K562 (cell line): ENCODE data around the gene NEU1. TPM values are rescaled to one million over a fixed set of nuclear protein-coding genes. Genes with fewer than 3 reads are reported as not detected.
A peak's percentile ranks its signal among the peaks of the same experiment; 100 is the strongest.

Experiments
- ATF7 ChIP-seq: fragments of 450-650 bp; IDR thresholded peaks from 2 replicates; pipeline ENCODE4 v1.7.1; 2014; ENCODE audit warnings: mild to moderate bottlenecking, moderate library complexity
- CHD4 ChIP-seq: fragments of 200-600 bp; sonication (generic); IDR thresholded peaks from 3 replicates; pipeline ENCODE4 v1.6.1; 2012; ENCODE audit warnings: low read depth, mild to moderate bottlenecking, mixed read lengths, low read length, inconsistent platforms; ENCODE audit not compliant: insufficient read depth, insufficient replicate concordance, poor library complexity, severe bottlenecking
- CSDE1 ChIP-seq, 2 experiments: fragments of 450-650 bp; IDR thresholded peaks; 2 replicates each; pipeline ENCODE4 v1.6.1; 2016; ENCODE audit warnings: mild to moderate bottlenecking in 1 of 2
- DDX20 ChIP-seq: fragments of 450-650 bp; IDR thresholded peaks from 2 replicates; pipeline ENCODE4 v1.6.1; 2016; ENCODE audit warnings: missing genetic modification characterization, low read depth, mild to moderate bottlenecking, missing compliant biosample characterization, moderate library complexity
- GTF2F1 ChIP-seq: IDR thresholded peaks from 2 replicates; pipeline ENCODE4 v1.6.1; 2011; ENCODE audit warnings: low read depth, low read length, improper control_type of control experiment
- KAT2B ChIP-seq: IDR thresholded peaks from one replicate; pipeline ENCODE4 v1.6.1; 2012; ENCODE audit warnings: low read depth, mild to moderate bottlenecking, control low read depth, inconsistent platforms, low read length, moderate library complexity
- KLF1 ChIP-seq: fragments of 450-650 bp; IDR thresholded peaks from 2 replicates; pipeline ENCODE4 v1.6.1; 2016; ENCODE audit warnings: missing genetic modification characterization, missing compliant biosample characterization
- KLF16 ChIP-seq: IDR thresholded peaks from 2 replicates; pipeline ENCODE4 v1.6.1; 2016; ENCODE audit warnings: antibody characterized with exemption
- MECOM ChIP-seq: fragments of 250-450 bp; sonication (Bioruptor Pico); IDR thresholded peaks from 2 replicates; pipeline ENCODE4 v1.8.0; 2022; ENCODE audit warnings: inconsistent platforms
- MEF2A ChIP-seq: IDR thresholded peaks from 2 replicates; pipeline ENCODE4 v1.6.1; 2011; ENCODE audit warnings: low read depth, mild to moderate bottlenecking, low read length, moderate library complexity; ENCODE audit not compliant: control insufficient read depth
- NR2F6 ChIP-seq: fragments of 450-650 bp; formaldehyde crosslinking; IDR thresholded peaks from 2 replicates; pipeline ENCODE4 v1.4.0; 2020; ENCODE audit warnings: mild to moderate bottlenecking
- PCBP2 ChIP-seq: fragments of 200-400 bp; formaldehyde crosslinking; IDR thresholded peaks from 2 replicates; pipeline ENCODE4 v1.6.1; 2018; ENCODE audit warnings: low read length, low read depth, mild to moderate bottlenecking, moderate library complexity; ENCODE audit not compliant: poor library complexity, severe bottlenecking
- STAT5A ChIP-seq: IDR thresholded peaks from 2 replicates; pipeline ENCODE4 v1.6.1; 2012; ENCODE audit warnings: low read length, inconsistent platforms, borderline replicate concordance
- TFAM ChIP-seq: fragments of 250-450 bp; sonication (Bioruptor Pico); conservative IDR thresholded peaks from 2 replicates; pipeline ENCODE4 v1.5.0; 2021; ENCODE audit warnings: mild to moderate bottlenecking, moderate library complexity
- ZEB2 ChIP-seq: fragments of 450-650 bp; IDR thresholded peaks from 2 replicates; pipeline ENCODE4 v1.6.1; 2016
- ZFP30 ChIP-seq: fragments of 250-450 bp; sonication (Bioruptor Pico); IDR thresholded peaks from 2 replicates; pipeline ENCODE4 v1.8.0; 2022; ENCODE audit warnings: moderate library complexity, mild to moderate bottlenecking, inconsistent platforms, borderline replicate concordance
- ZKSCAN3 ChIP-seq: fragments of 250-450 bp; sonication (Bioruptor Pico); IDR thresholded peaks from 2 replicates; pipeline ENCODE4 v1.4.0; 2020
- ZNF263 ChIP-seq: sonication (generic); formaldehyde crosslinking; IDR thresholded peaks from 2 replicates; pipeline ENCODE4 v1.8.0; 2022; ENCODE audit warnings: mild to moderate bottlenecking, missing genetic modification reagents, borderline replicate concordance
- ZNF3 ChIP-seq: fragments of 250-450 bp; sonication (Bioruptor Pico); IDR thresholded peaks from 2 replicates; pipeline ENCODE4 v1.5.0; 2021; ENCODE audit warnings: mild to moderate bottlenecking, moderate library complexity
- ZNF384 ChIP-seq: IDR thresholded peaks from 2 replicates; pipeline ENCODE4 v1.6.1; 2012; ENCODE audit warnings: low read depth, low read length, improper control_type of control experiment
- ZNF395 ChIP-seq: fragments of 200-800 bp; sonication (Bioruptor generic); IDR thresholded peaks from 2 replicates; pipeline ENCODE4 v1.6.1; 2017; ENCODE audit warnings: missing genetic modification characterization, missing compliant biosample characterization
- ZNF41 ChIP-seq: fragments of 250-450 bp; sonication (Bioruptor Pico); conservative IDR thresholded peaks from 2 replicates; pipeline ENCODE4 v1.4.0; 2020; ENCODE audit warnings: mild to moderate bottlenecking
- ZNF639 ChIP-seq, 2 experiments: fragments of 200-800 bp in 1 of 2; sonication (Bioruptor generic) in 1 of 2; sonication (generic) in 1 of 2; formaldehyde crosslinking in 1 of 2; IDR thresholded peaks in 1 of 2; conservative IDR thresholded peaks in 1 of 2; 2 replicates each; pipeline versions ENCODE4 v1.5.0 to v1.6.1; 2016 to 2020; ENCODE audit warnings: missing compliant biosample characterization in 1 of 2, missing genetic modification characterization in 1 of 2, missing genetic modification reagents in 1 of 2
- ZNF717 ChIP-seq: fragments of 250-450 bp; sonication (Bioruptor Pico); IDR thresholded peaks from 2 replicates; pipeline ENCODE4 v1.5.0; 2021
- polyA plus RNA-seq, 8 experiments: library from polyadenylated mRNA; depleted of rRNA in 4 of 8; stranded (reverse) in 5 of 8; unstranded in 3 of 8; fragments of >200 nt; fragmentation: Nextera tagmentation in 2 of 8; fragmentation: Illumina TruSeq in 1 of 8; extraction: Ambion mirVana in 2 of 8; extraction: Trizol in 1 of 8; gene quantifications; 2 replicates each; pipeline versions ENCODE4 v1.2.1 to v1.2.3, GENCODE V29; 2011 to 2014; ENCODE audit warnings: inconsistent platforms in 1 of 8, missing spikeins in 1 of 8
- total RNA-seq, 7 experiments: library from RNA; depleted of rRNA in 6 of 7; stranded (reverse); fragments of >200 nt in 6 of 7; fragmentation: Illumina TruSeq in 2 of 7; extraction: Trizol in 2 of 7; gene quantifications; 2 replicates each; pipeline versions ENCODE4 v1.2.1 to v1.2.3, GENCODE V29; 2011 to 2021; ENCODE audit warnings: low replicate concordance in 1 of 7

NEU1 gene
- total and polyA plus RNA-seq, 9 of the 15 experiments (the other 6 are each of a cell fraction or from before 2014, with no cell fraction given): 14.8 to 67.8 (median 51.0) TPM

- TF ChIP-seq MEF2A: no peak
- no peak for TF ChIP-seq KLF16
- peak; percentile 91 for TF ChIP-seq GTF2F1
- TF ChIP-seq MECOM (CRISPR knock-in tag): peak; percentile 60; the same call in 1 of the 2 replicates
- TF ChIP-seq ZKSCAN3: no peak
- no peak for TF ChIP-seq ZFP30
- TF ChIP-seq ZNF41 (CRISPR knock-in tag): no peak
- 0 out of 2 replicates have a peak, but pooled peaks have one; percentile 49 for TF ChIP-seq ZNF3 (CRISPR knock-in tag)
- peak in 1 of 2 experiments; percentile 87; a peak in 2 of 4 replicates for TF ChIP-seq ZNF639 (CRISPR knock-in tag; conservative IDR thresholded peaks at IDR 0.05 in 1 of 2, IDR thresholded peaks at IDR 0.05 in 1 of 2)
- TF ChIP-seq ZEB2: no peak
- no peak for TF ChIP-seq ZNF395 (CRISPR knock-in tag)
- peak; percentile 71; the same call in 1 of the 2 replicates for TF ChIP-seq NR2F6 (CRISPR knock-in tag)
- no peak for TF ChIP-seq CHD4
- no peak for TF ChIP-seq CSDE1 (IDR thresholded peaks at IDR 0.05)
- TF ChIP-seq TFAM: no peak
- TF ChIP-seq KAT2B: no peak
- TF ChIP-seq KLF1 (tag): no peak
- TF ChIP-seq ZNF717: 0 out of 2 replicates have a peak, but pooled peaks have one; percentile 45
- TF ChIP-seq PCBP2: no peak
- TF ChIP-seq ATF7: no peak
- TF ChIP-seq ZNF384: no peak
- TF ChIP-seq DDX20 (tag): no peak
- peak; percentile 21; the same call in 1 of the 2 replicates for TF ChIP-seq ZNF263 (CRISPR knock-in tag)
- no peak for TF ChIP-seq STAT5A
Observed at GRCh38 chr6:31822036-31822821, 40.4 kb downstream of the NEU1 start (continued).
